ENCODE data around the gene C1orf167.

The C1orf167 gene

GRCh38 chr1:11833900-11834299 lies 71.9 kb downstream of the C1orf167 start:
- Histone ChIP-seq H3K4me3 (ENCODE audit: low read length) (no peak overlapping the region), H3K27me3 (ENCODE audit: control insufficient read depth, low read length) (no peaks in the 10 kb centered on the region), H3K9me3 (ENCODE audit: control insufficient read depth, insufficient read depth, low read length) (no peaks in the 10 kb centered on the region), H3K4me2 (ENCODE audit: low read length) (no peak overlapping the region), H3K9me2 (replicated peaks; ENCODE audit: control insufficient read depth, low read length) (no peaks in the 10 kb centered on the region), H3K27ac (ENCODE audit: low read depth, low read length) (no peak overlapping the region), H4K20me1 (ENCODE audit: control insufficient read depth, insufficient read depth, low read depth, low read length) (no peaks in the 10 kb centered on the region; the same call in 1 of the 2 replicates), H3K36me3 (ENCODE audit: control insufficient read depth, low read length) (peaks cover 92% of the 10 kb centered on the region), H3K4me1 (ENCODE audit: control insufficient read depth, low read length) (peaks cover 4% of the 10 kb centered on the region; the same call in 1 of the 2 replicates), H3K79me2 (ENCODE audit: control insufficient read depth, low read length) (no peaks in the 10 kb centered on the region), H3F3A (ENCODE audit: control insufficient read depth, insufficient read depth) (no peaks in the 10 kb centered on the region; the same call in 1 of the 2 replicates)
- no peak for TF ChIP-seq CTCF (IDR thresholded peaks at IDR 0.05; ENCODE audit: low read depth, low read length, poor library complexity, severe bottlenecking)
- TF ChIP-seq EZH2phosphoT487 (IDR thresholded peaks at IDR 0.05; ENCODE audit: borderline replicate concordance, low read length), result no peak

- Histone ChIP-seq H3K4me3 (ENCODE audit: low read length) (no peak overlapping the region), H3K9me3 (ENCODE audit: control insufficient read depth, insufficient read depth, low read length) (no peaks in the 10 kb centered on the region), H3K9me2 (replicated peaks; ENCODE audit: control insufficient read depth, low read length) (no peaks in the 10 kb centered on the region), H3K27me3 (ENCODE audit: control insufficient read depth, low read length) (no peaks in the 10 kb centered on the region), H3K79me2 (ENCODE audit: control insufficient read depth, low read length) (no peaks in the 10 kb centered on the region), H4K20me1 (ENCODE audit: control insufficient read depth, insufficient read depth, low read depth, low read length) (no peaks in the 10 kb centered on the region; the same call in 1 of the 2 replicates), H3K4me2 (ENCODE audit: low read length) (no peak overlapping the region), H3F3A (ENCODE audit: control insufficient read depth, insufficient read depth) (no peaks in the 10 kb centered on the region; the same call in 1 of the 2 replicates), H3K36me3 (ENCODE audit: control insufficient read depth, low read length) (peaks cover 95% of the 10 kb centered on the region), H3K4me1 (ENCODE audit: control insufficient read depth, low read length) (peaks cover 15% of the 10 kb centered on the region), H3K27ac (ENCODE audit: low read depth, low read length) (no peak overlapping the region)
- TF ChIP-seq CTCF (IDR thresholded peaks at IDR 0.05; ENCODE audit: low read depth, low read length, poor library complexity, severe bottlenecking) (no peak), EZH2phosphoT487 (IDR thresholded peaks at IDR 0.05; ENCODE audit: borderline replicate concordance, low read length) (no peak)
These were observed 73.6 kb downstream of the C1orf167 start for GRCh38 chr1:11835441-11836225.

- TF ChIP-seq CTCF (IDR thresholded peaks at IDR 0.05; ENCODE audit: low read depth, low read length, poor library complexity, severe bottlenecking), result no peak
- no peak for TF ChIP-seq EZH2phosphoT487 (IDR thresholded peaks at IDR 0.05; ENCODE audit: borderline replicate concordance, low read length)
- Histone ChIP-seq H4K20me1 (ENCODE audit: control insufficient read depth, insufficient read depth, low read depth, low read length) (no peaks in the 10 kb centered on the region; the same call in 1 of the 2 replicates), H3K9me2 (replicated peaks; ENCODE audit: control insufficient read depth, low read length) (no peaks in the 10 kb centered on the region), H3K36me3 (ENCODE audit: control insufficient read depth, low read length) (peaks cover 97% of the 10 kb centered on the region), H3F3A (ENCODE audit: control insufficient read depth, insufficient read depth) (peaks cover 7% of the 10 kb centered on the region), H3K79me2 (ENCODE audit: control insufficient read depth, low read length) (no peaks in the 10 kb centered on the region), H3K9me3 (ENCODE audit: control insufficient read depth, insufficient read depth, low read length) (no peaks in the 10 kb centered on the region), H3K4me3 (ENCODE audit: low read length) (no peak overlapping the region), H3K4me2 (ENCODE audit: low read length) (no peak overlapping the region), H3K27me3 (ENCODE audit: control insufficient read depth, low read length) (no peaks in the 10 kb centered on the region), H3K4me1 (ENCODE audit: control insufficient read depth, low read length) (peaks cover 30% of the 10 kb centered on the region), H3K27ac (ENCODE audit: low read depth, low read length) (no peak overlapping the region)
These were observed 75.2 kb downstream of the C1orf167 start for GRCh38 chr1:11836955-11837766.

All from DOHH2 (cell line).